Transverse colon (tissue), 4 donors: ENCODE measurements around the gene SUGCT. TPM values are rescaled to one million over a fixed set of nuclear protein-coding genes. Genes with fewer than 3 reads are reported as not detected.

Experiments
- DNase-seq: peaks from one replicate; pipeline ENCODE4 v3.0.0-alpha.2; 2019
- H3K27ac ChIP-seq, 4 donors: fragments of 200-600 bp; sonication (generic); 2 replicates each; pipeline ENCODE4 v1.5.1; 2016 to 2018; ENCODE audit warnings: inconsistent platforms in 4 of 4
- H3K27me3 ChIP-seq: fragments of 200-600 bp; sonication (generic); 2 replicates; pipeline ENCODE4 v1.5.1; 2017; ENCODE audit warnings: inconsistent platforms
- H3K36me3 ChIP-seq, 4 donors: fragments of 200-600 bp; sonication (generic); 2 replicates each; pipeline ENCODE4 v1.5.1; 2017 to 2019; ENCODE audit warnings: inconsistent platforms in 4 of 4
- H3K4me1 ChIP-seq, 4 donors: fragments of 200-600 bp; sonication (generic); 2 replicates each; pipeline ENCODE4 v1.5.1; 2017 to 2020; ENCODE audit warnings: inconsistent platforms in 4 of 4
- H3K4me3 ChIP-seq, 4 donors: fragments of 200-600 bp; sonication (generic); 1 replicate in 1 of 4; 2 replicates in 3 of 4; pipeline versions ENCODE4 v1.5.1 to v1.6.1; 2017 to 2019; ENCODE audit warnings: inconsistent platforms in 4 of 4
- H3K9me3 ChIP-seq, 2 donors: fragments of 200-600 bp; sonication (generic); 2 replicates each; pipeline ENCODE4 v1.5.1; 2017 to 2019; ENCODE audit warnings: inconsistent platforms in 2 of 2
- CTCF ChIP-seq, 5 experiments: fragments of 200-600 bp in 3 of 5; fragments of 450-650 bp in 2 of 5; sonication (generic) in 3 of 5; IDR thresholded peaks; 1 replicate in 2 of 5; 2 replicates in 3 of 5; pipeline ENCODE4 v1.5.1; 2016 to 2017; ENCODE audit warnings: antibody characterized with exemption in 5 of 5, inconsistent platforms in 3 of 5, mild to moderate bottlenecking in 2 of 5, moderate library complexity in 1 of 5
- EP300 ChIP-seq: sonication (generic); formaldehyde crosslinking; IDR thresholded peaks from one replicate; pipeline ENCODE4 v1.6.1; 2017; ENCODE audit warnings: antibody characterized with exemption, low read depth
- POLR2A ChIP-seq: fragments of 450-650 bp; IDR thresholded peaks from one replicate; pipeline ENCODE4 v1.6.1; 2016; ENCODE audit warnings: antibody characterized with exemption, mild to moderate bottlenecking, moderate library complexity
- POLR2AphosphoS5 ChIP-seq, 3 donors: sonication (generic); formaldehyde crosslinking; IDR thresholded peaks; one replicate each; pipeline ENCODE4 v1.6.1; 2016; ENCODE audit warnings: antibody characterized with exemption in 3 of 3
- WGBS, 2 donors: methylation state at CpG; one replicate each; pipeline ENCODE4 v1.1.5; 2018; ENCODE audit warnings: low coverage in 1 of 2; 5-methylcytosine and 5-hydroxymethylcytosine counted together
- in situ Hi-C, 4 donors: fragments of 200-750 bp; cut with MboI; loops; one replicate each; pipeline versions ENCODE4 v1.15.0 to v1.15.1; 2017; ENCODE audit warnings: low sequenced_read_pairs in 3 of 4, low pct_ligation_motif_present in 1 of 4, low pct_unique_long_range_greater_than_20kb in 1 of 4
- intact Hi-C: fragments of 100-400 bp; cut with DNase I; formaldehyde crosslinking; loops from one replicate; pipeline ENCODE4 v1.15.1; 2023; ENCODE audit warnings: low total_unique reads
- total RNA-seq, 4 donors: library from RNA; depleted of rRNA; stranded (reverse); fragments of >200 nt; gene quantifications; one replicate each; pipeline ENCODE4 v1.1.0, GENCODE V29; 2016

SUGCT gene
- total RNA-seq, 4 donors from 2014 or later, result 2.6 to 44.5 (median 15.9) TPM

- TF ChIP-seq POLR2AphosphoS5 (IDR thresholded peaks at IDR 0.05) (no peak), CTCF (IDR thresholded peaks at IDR 0.05) (no peak), POLR2A (no peak), EP300 (no peak)
- Histone ChIP-seq H3K27me3 (no peaks in the 10 kb centered on the region), H3K36me3 (no peaks in the 10 kb centered on the region), H3K4me3 (no peak overlapping the region), H3K4me1 (no peaks in the 10 kb centered on the region), H3K27ac (no peak overlapping the region), H3K9me3 (no peaks in the 10 kb centered on the region)
- intact Hi-C loops (no loop called here), in situ Hi-C loops (no loop called here)
- no peak for DNase-seq
- WGBS, 2 donors, result 69 to 100% methylated on average over 2 of the region's 2 CpGs
These were observed 163.6 kb downstream of the SUGCT start for GRCh38 chr7:40298421-40298820.

GRCh38 chr7:40299097-40299496 is 164.3 kb downstream of the SUGCT start:
- in situ Hi-C loops, result no loop called here
- DNase-seq, result no peak
- Histone ChIP-seq H3K36me3 (no peaks in the 10 kb centered on the region), H3K9me3 (no peaks in the 10 kb centered on the region), H3K27me3 (no peaks in the 10 kb centered on the region), H3K27ac (no peak overlapping the region), H3K4me3 (no peak overlapping the region), H3K4me1 (no peaks in the 10 kb centered on the region)
- WGBS, 2 donors, result 62 to 83% methylated on average over 4 of the region's 4 CpGs
- intact Hi-C loops, result no loop called here
- TF ChIP-seq POLR2A, result no peak
- no peak for TF ChIP-seq CTCF (IDR thresholded peaks at IDR 0.05)
- TF ChIP-seq EP300, result no peak
- TF ChIP-seq POLR2AphosphoS5 (IDR thresholded peaks at IDR 0.05), result no peak

GRCh38 chr7:40300146-40300670 is 165.4 kb downstream of the SUGCT start:
- no peaks in the 10 kb centered on the region for H3K4me1 ChIP-seq
- no peak for TF ChIP-seq CTCF (IDR thresholded peaks at IDR 0.05)
- TF ChIP-seq POLR2AphosphoS5 (IDR thresholded peaks at IDR 0.05), result no peak
- no peak for TF ChIP-seq POLR2A
- TF ChIP-seq EP300, result no peak

GRCh38 chr7:40301486-40302068 is 166.8 kb downstream of the SUGCT start:
- no peak overlapping the region for H3K4me3 ChIP-seq
- no peak for DNase-seq
- H3K9me3 ChIP-seq, result no peaks in the 10 kb centered on the region
- H3K27ac ChIP-seq, result no peak overlapping the region
- no peaks in the 10 kb centered on the region for H3K27me3 ChIP-seq
- in situ Hi-C loops (no loop called here), intact Hi-C loops (no loop called here)
- TF ChIP-seq EP300, result no peak
- 96% methylated on average over 1 of the region's 1 CpG; no CpG with 5 or more reads in 1 of the 2 donors for WGBS, 2 donors
- peaks cover 0 to 3% (median 0%) of the 10 kb centered on the region in 4 donors for H3K4me1 ChIP-seq
- no peaks in the 10 kb centered on the region for H3K36me3 ChIP-seq

More at GRCh38 chr7:40300146-40300670, 165.4 kb downstream of the SUGCT start:
- no peak for DNase-seq
- 82 to 90% methylated on average over 3 of the region's 3 CpGs for WGBS, 2 donors
- Histone ChIP-seq H3K4me3 (no peak overlapping the region), H3K27ac (no peak overlapping the region), H3K36me3 (no peaks in the 10 kb centered on the region), H3K27me3 (no peaks in the 10 kb centered on the region), H3K9me3 (no peaks in the 10 kb centered on the region)
- in situ Hi-C loops (no loop called here), intact Hi-C loops (no loop called here)
